Measurements from ENCODE around the gene HOXA5.

DNA sequence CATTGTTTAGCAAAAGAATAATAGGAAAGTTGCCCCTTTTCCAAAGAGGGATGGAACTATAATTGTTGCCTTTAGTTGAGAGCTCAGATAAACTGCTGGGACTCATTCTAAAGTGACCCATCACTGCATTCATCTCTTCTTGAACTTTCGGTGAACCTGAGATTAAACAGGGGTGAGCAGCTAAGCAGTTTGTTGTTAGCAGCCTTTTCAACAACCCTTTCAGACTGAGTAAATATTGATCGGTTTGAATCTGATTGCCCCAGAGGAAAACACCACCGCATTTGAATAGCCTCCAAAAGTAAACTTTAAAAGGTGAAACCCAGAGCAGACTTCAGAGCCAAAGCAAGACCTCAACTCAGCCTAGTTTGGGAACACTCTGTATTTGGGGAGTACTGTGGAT is 52.4 kb downstream of the HOXA5 start:
- TF ChIP-seq, protein P1, sequence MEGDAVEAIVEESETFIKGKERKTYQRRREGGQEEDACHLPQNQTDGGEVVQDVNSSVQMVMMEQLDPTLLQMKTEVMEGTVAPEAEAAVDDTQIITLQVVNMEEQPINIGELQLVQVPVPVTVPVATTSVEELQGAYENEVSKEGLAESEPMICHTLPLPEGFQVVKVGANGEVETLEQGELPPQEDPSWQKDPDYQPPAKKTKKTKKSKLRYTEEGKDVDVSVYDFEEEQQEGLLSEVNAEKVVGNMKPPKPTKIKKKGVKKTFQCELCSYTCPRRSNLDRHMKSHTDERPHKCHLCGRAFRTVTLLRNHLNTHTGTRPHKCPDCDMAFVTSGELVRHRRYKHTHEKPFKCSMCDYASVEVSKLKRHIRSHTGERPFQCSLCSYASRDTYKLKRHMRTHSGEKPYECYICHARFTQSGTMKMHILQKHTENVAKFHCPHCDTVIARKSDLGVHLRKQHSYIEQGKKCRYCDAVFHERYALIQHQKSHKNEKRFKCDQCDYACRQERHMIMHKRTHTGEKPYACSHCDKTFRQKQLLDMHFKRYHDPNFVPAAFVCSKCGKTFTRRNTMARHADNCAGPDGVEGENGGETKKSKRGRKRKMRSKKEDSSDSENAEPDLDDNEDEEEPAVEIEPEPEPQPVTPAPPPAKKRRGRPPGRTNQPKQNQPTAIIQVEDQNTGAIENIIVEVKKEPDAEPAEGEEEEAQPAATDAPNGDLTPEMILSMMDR (IDR thresholded peaks at IDR 0.05) = no peak
- no peak for TF ChIP-seq POLR2A (IDR thresholded peaks at IDR 0.05)
